Measurements from ENCODE around the gene DGKB. TPM values are rescaled to one million over a fixed set of nuclear protein-coding genes. Genes with fewer than 3 reads are reported as not detected.

The DGKB gene
- total RNA-seq, 2 donors from 2014 or later: 0.44 to 0.63 TPM

DNA sequence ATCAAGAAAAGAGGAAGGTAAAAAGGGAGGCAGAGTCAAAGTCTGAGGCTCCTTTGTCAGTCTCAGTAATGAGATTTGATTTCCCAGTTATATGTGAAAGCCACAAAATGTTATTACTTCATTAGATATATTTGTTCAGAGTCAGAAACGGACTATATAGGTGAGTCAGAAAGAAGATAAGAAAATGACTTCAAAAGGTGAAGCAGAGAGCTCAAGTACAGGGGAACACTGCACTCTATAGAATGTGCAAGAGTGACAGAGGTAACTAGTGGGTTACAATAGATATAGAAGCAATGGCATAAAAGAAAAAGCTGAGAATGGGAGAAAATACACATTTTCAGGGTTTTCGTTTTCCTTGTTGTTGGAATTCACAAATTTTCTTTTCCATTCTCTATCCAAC is 43.3 kb downstream of the DGKB start:
- Histone ChIP-seq H3K4me1 (no peaks in the 10 kb centered on the region), H3K27ac (no peak overlapping the region), H3K36me3 (no peaks in the 10 kb centered on the region), H3K27me3 (no peaks in the 10 kb centered on the region), H3K4me3 (no peak overlapping the region), H3K9me3 (no peaks in the 10 kb centered on the region)
- DNase-seq (ENCODE audit: low spot score): no peak
- TF ChIP-seq, protein P1, sequence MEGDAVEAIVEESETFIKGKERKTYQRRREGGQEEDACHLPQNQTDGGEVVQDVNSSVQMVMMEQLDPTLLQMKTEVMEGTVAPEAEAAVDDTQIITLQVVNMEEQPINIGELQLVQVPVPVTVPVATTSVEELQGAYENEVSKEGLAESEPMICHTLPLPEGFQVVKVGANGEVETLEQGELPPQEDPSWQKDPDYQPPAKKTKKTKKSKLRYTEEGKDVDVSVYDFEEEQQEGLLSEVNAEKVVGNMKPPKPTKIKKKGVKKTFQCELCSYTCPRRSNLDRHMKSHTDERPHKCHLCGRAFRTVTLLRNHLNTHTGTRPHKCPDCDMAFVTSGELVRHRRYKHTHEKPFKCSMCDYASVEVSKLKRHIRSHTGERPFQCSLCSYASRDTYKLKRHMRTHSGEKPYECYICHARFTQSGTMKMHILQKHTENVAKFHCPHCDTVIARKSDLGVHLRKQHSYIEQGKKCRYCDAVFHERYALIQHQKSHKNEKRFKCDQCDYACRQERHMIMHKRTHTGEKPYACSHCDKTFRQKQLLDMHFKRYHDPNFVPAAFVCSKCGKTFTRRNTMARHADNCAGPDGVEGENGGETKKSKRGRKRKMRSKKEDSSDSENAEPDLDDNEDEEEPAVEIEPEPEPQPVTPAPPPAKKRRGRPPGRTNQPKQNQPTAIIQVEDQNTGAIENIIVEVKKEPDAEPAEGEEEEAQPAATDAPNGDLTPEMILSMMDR (IDR thresholded peaks at IDR 0.05): no peak

DNA sequence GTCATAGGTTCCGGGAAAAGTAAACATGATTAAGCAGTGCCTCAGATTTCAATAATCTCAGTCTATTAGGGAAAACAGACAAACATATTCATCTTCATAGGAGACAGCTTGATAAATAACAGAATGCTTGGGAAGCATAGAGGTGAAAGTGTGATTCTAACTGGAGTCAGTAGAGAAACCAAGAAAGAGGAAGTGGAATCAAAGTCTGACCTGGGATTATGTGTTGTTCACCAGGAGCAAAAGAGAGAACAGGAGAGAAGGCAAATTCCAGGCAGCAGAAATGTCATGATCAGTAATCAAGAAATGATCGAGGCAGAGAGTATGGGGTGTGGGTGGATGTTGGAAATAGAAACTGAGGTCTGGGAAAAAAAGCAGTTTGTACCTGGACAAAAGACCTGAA is 43.7 kb downstream of the DGKB start:
- no peak overlapping the region for H3K27ac ChIP-seq
- H3K4me3 ChIP-seq: no peak overlapping the region
- H3K9me3 ChIP-seq: no peaks in the 10 kb centered on the region
- no peaks in the 10 kb centered on the region for H3K27me3 ChIP-seq
- no peaks in the 10 kb centered on the region for H3K4me1 ChIP-seq
- TF ChIP-seq, protein P1 (IDR thresholded peaks at IDR 0.05): no peak
- H3K36me3 ChIP-seq: no peaks in the 10 kb centered on the region
- DNase-seq (ENCODE audit: low spot score): no peak

GRCh38 chr7:14858410-14858809 is 44.1 kb downstream of the DGKB start:
- Histone ChIP-seq H3K4me3 (no peak overlapping the region), H3K27me3 (no peaks in the 10 kb centered on the region), H3K9me3 (no peaks in the 10 kb centered on the region), H3K36me3 (no peaks in the 10 kb centered on the region), H3K27ac (no peak overlapping the region), H3K4me1 (no peaks in the 10 kb centered on the region)
- TF ChIP-seq, protein P1 (IDR thresholded peaks at IDR 0.05): no peak
- DNase-seq (ENCODE audit: low spot score): no peak

- Histone ChIP-seq H3K9me3 (no peaks in the 10 kb centered on the region), H3K4me1 (no peaks in the 10 kb centered on the region), H3K36me3 (no peaks in the 10 kb centered on the region), H3K27me3 (no peaks in the 10 kb centered on the region), H3K27ac (no peak overlapping the region), H3K4me3 (no peak overlapping the region)
- DNase-seq (ENCODE audit: low spot score): no peak
- TF ChIP-seq, protein P1 (IDR thresholded peaks at IDR 0.05): no peak
Observed at GRCh38 chr7:14855033-14855794, 47.3 kb downstream of the DGKB start.

- no peaks in the 10 kb centered on the region for H3K27me3 ChIP-seq
- H3K9me3 ChIP-seq: no peaks in the 10 kb centered on the region
- no peak overlapping the region for H3K27ac ChIP-seq
- no peaks in the 10 kb centered on the region for H3K4me1 ChIP-seq
- DNase-seq (ENCODE audit: low spot score): no peak
- H3K36me3 ChIP-seq: no peaks in the 10 kb centered on the region
- TF ChIP-seq, protein P1 (IDR thresholded peaks at IDR 0.05): no peak
- H3K4me3 ChIP-seq: no peak overlapping the region
Observed at GRCh38 chr7:14854471-14854870, 48.1 kb downstream of the DGKB start.

DNA sequence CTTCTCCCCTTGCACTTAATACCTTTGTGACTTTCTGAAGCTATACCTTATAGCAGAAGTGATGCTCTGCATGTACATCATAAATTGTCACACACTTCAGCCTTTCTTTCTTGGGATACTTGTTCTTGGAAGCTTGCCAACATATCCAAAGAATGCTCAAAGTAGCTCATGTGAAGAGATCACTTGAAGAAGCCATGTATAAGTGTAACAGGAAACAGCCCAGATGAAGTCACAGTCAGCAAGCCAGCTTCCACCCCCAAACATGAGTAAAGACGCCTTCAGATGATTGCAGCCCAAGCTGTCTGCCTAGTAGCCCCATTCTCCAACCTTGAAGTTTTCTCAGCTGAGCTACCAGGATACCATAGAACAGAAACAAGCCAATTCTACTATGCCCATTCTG is 50.9 kb downstream of the DGKB start:
- Histone ChIP-seq H3K9me3 (no peaks in the 10 kb centered on the region), H3K4me3 (no peak overlapping the region), H3K27ac (no peak overlapping the region), H3K4me1 (no peaks in the 10 kb centered on the region), H3K36me3 (no peaks in the 10 kb centered on the region), H3K27me3 (no peaks in the 10 kb centered on the region)
- TF ChIP-seq, protein P1 (IDR thresholded peaks at IDR 0.05): no peak
- DNase-seq (ENCODE audit: low spot score): no peak
